Esophagus muscularis mucosa (tissue), 4 donors: ENCODE results near the gene NXPE3.

Experiments
- CTCF ChIP-seq, 3 experiments: fragments of 200-600 bp in 2 of 3; fragments of 450-650 bp in 1 of 3; sonication (generic) in 2 of 3; IDR thresholded peaks; one replicate each; pipeline ENCODE4 v1.5.1; 2017 to 2019; ENCODE audit warnings: antibody characterized with exemption in 3 of 3, mild to moderate bottlenecking in 2 of 3, moderate library complexity in 1 of 3
- EP300 ChIP-seq: sonication (generic); formaldehyde crosslinking; IDR thresholded peaks from one replicate; pipeline ENCODE4 v1.6.1; 2017; ENCODE audit warnings: antibody characterized with exemption
- POLR2A ChIP-seq: fragments of 450-650 bp; IDR thresholded peaks from one replicate; pipeline ENCODE4 v1.6.1; 2017; ENCODE audit warnings: antibody characterized with exemption, moderate library complexity, mild to moderate bottlenecking, low read depth

DNA sequence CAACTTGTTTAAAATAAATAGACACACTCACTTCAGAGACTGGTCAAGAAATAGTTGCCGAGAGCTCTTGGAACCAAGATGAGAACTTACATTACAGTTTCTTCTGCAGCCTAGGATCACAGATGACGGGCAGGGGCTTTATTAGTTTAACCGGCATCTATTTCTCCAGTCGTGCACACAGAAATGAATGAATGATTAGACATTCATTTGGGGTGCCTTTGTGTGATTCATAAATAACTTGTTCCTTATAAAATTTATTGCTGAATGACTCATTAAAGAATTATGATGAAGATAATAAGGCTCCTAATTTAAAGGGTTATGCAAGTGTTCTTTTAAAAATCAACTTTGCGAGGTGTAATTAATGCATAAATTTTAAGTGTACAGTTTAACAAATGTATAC, 91.1 kb downstream of the NXPE3 start:
- TF ChIP-seq CTCF (IDR thresholded peaks at IDR 0.05) (no peak), POLR2A (no peak), EP300 (no peak)
